HepG2 (cell line): ENCODE measurements around the gene IL1R1.
A peak's percentile ranks its signal among the peaks of the same experiment; 100 is the strongest.

Experiments used
- ATF1 ChIP-seq: IDR thresholded peaks from 2 replicates; pipeline ENCODE4 v1.6.1; 2016; ENCODE audit warnings: mild to moderate bottlenecking, control low read depth
- CHD2 ChIP-seq: IDR thresholded peaks from 2 replicates; pipeline ENCODE4 v1.6.1; 2011; ENCODE audit warnings: low read depth, low read length, improper control_type of control experiment
- HDAC2 ChIP-seq: sonication (generic); formaldehyde crosslinking; IDR thresholded peaks from 2 replicates; pipeline ENCODE4 v1.4.0; 2020; ENCODE audit warnings: missing genetic modification reagents
- HNF4G ChIP-seq, 2 experiments: sonication (generic) in 1 of 2; formaldehyde crosslinking in 1 of 2; IDR thresholded peaks; 2 replicates each; pipeline versions ENCODE4 v1.4.0 to v1.6.1; 2011 to 2020; ENCODE audit warnings: borderline replicate concordance in 2 of 2, low read depth in 2 of 2, mild to moderate bottlenecking in 2 of 2, low read length in 1 of 2, missing genetic modification reagents in 1 of 2, moderate library complexity in 1 of 2
- HNRNPL ChIP-seq: fragments of 200-400 bp; formaldehyde crosslinking; IDR thresholded peaks from 2 replicates; pipeline ENCODE4 v1.6.1; 2017; ENCODE audit warnings: mild to moderate bottlenecking, low read depth, low read length
- MAFK ChIP-seq, 2 experiments: IDR thresholded peaks in 1 of 2; conservative IDR thresholded peaks in 1 of 2; 2 replicates each; pipeline ENCODE4 v1.6.1; 2011; ENCODE audit warnings: improper control_type of control experiment in 2 of 2, low read length in 2 of 2
- POLR2A ChIP-seq, 2 experiments: IDR thresholded peaks; 2 replicates each; pipeline ENCODE4 v1.6.1; 2011; ENCODE audit warnings: low read depth in 2 of 2, low read length in 2 of 2, mild to moderate bottlenecking in 1 of 2, moderate library complexity in 1 of 2; ENCODE audit not compliant: insufficient read depth in 1 of 2
- RCOR2 ChIP-seq: IDR thresholded peaks from 2 replicates; pipeline ENCODE4 v1.6.1; 2016; ENCODE audit warnings: missing biosample characterization, missing genetic modification reagents
- RNF219 ChIP-seq: sonication (generic); formaldehyde crosslinking; IDR thresholded peaks from 2 replicates; pipeline ENCODE4 v1.5.0; 2020; ENCODE audit warnings: mild to moderate bottlenecking, missing genetic modification reagents
- ZNF253 ChIP-seq: sonication (generic); formaldehyde crosslinking; IDR thresholded peaks from 2 replicates; pipeline ENCODE4 v1.8.0; 2022; ENCODE audit warnings: mild to moderate bottlenecking, missing genetic modification reagents, borderline replicate concordance
- ZNF687 ChIP-seq: sonication (generic); formaldehyde crosslinking; IDR thresholded peaks from 2 replicates; pipeline ENCODE4 v1.5.1; 2020; ENCODE audit warnings: mild to moderate bottlenecking, missing genetic modification reagents, moderate library complexity
- TF ChIP-seq, protein P1 (sequence below), 2 experiments: sonication (generic) in 1 of 2; formaldehyde crosslinking in 1 of 2; IDR thresholded peaks; 2 replicates each; pipeline versions ENCODE4 v1.5.1 to v1.6.1; 2011 to 2020; ENCODE audit warnings: borderline replicate concordance in 1 of 2, low read depth in 1 of 2, low read length in 1 of 2, mild to moderate bottlenecking in 1 of 2, missing genetic modification reagents in 1 of 2, moderate library complexity in 1 of 2
- TF ChIP-seq, protein P2 (sequence below): sonication (generic); formaldehyde crosslinking; conservative IDR thresholded peaks from 2 replicates; pipeline ENCODE4 v1.4.0; 2020; ENCODE audit warnings: missing genetic modification reagents
- TF ChIP-seq, protein P3 (sequence below): sonication (generic); formaldehyde crosslinking; IDR thresholded peaks from 2 replicates; pipeline ENCODE4 v1.5.0; 2020; ENCODE audit warnings: mild to moderate bottlenecking, missing genetic modification reagents, moderate library complexity

GRCh38 chr2:102107741-102108070 lies 34.8 kb upstream of the IL1R1 start:
- TF ChIP-seq RNF219 (no peak), ZNF687 (CRISPR knock-in tag) (no peak), MAFK (conservative IDR thresholded peaks at IDR 0.05 in 1 of 2, IDR thresholded peaks at IDR 0.05 in 1 of 2; ENCODE audit: low read length in 2 of 2) (no peak), ZNF253 (no peak), POLR2A (IDR thresholded peaks at IDR 0.05; ENCODE audit: insufficient read depth in 1 of 2, low read depth in 2 of 2, low read length in 2 of 2) (no peak), HNF4G (IDR thresholded peaks at IDR 0.05; ENCODE audit: borderline replicate concordance, low read depth, low read length) (peak; percentile 98), HNF4G (CRISPR knock-in tag; IDR thresholded peaks at IDR 0.05; ENCODE audit: borderline replicate concordance, low read depth) (peak; percentile 79; the same call in 1 of the 2 replicates), ATF1 (CRISPR knock-in tag) (no peak), RCOR2 (CRISPR knock-in tag) (peak; percentile 77), HNRNPL (no peak), CHD2 (no peak), HDAC2 (CRISPR knock-in tag) (peak; percentile 82)
- TF ChIP-seq, protein P1, sequence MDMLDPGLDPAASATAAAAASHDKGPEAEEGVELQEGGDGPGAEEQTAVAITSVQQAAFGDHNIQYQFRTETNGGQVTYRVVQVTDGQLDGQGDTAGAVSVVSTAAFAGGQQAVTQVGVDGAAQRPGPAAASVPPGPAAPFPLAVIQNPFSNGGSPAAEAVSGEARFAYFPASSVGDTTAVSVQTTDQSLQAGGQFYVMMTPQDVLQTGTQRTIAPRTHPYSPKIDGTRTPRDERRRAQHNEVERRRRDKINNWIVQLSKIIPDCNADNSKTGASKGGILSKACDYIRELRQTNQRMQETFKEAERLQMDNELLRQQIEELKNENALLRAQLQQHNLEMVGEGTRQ (IDR thresholded peaks at IDR 0.05; ENCODE audit: low read depth, low read length), result no peak
- TF ChIP-seq, protein P1 (CRISPR knock-in tag; IDR thresholded peaks at IDR 0.05; ENCODE audit: borderline replicate concordance), result no peak
- TF ChIP-seq, protein P2, sequence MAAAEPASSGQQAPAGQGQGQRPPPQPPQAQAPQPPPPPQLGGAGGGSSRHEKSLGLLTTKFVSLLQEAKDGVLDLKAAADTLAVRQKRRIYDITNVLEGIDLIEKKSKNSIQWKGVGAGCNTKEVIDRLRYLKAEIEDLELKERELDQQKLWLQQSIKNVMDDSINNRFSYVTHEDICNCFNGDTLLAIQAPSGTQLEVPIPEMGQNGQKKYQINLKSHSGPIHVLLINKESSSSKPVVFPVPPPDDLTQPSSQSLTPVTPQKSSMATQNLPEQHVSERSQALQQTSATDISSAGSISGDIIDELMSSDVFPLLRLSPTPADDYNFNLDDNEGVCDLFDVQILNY, result no peak
- TF ChIP-seq, protein P3, sequence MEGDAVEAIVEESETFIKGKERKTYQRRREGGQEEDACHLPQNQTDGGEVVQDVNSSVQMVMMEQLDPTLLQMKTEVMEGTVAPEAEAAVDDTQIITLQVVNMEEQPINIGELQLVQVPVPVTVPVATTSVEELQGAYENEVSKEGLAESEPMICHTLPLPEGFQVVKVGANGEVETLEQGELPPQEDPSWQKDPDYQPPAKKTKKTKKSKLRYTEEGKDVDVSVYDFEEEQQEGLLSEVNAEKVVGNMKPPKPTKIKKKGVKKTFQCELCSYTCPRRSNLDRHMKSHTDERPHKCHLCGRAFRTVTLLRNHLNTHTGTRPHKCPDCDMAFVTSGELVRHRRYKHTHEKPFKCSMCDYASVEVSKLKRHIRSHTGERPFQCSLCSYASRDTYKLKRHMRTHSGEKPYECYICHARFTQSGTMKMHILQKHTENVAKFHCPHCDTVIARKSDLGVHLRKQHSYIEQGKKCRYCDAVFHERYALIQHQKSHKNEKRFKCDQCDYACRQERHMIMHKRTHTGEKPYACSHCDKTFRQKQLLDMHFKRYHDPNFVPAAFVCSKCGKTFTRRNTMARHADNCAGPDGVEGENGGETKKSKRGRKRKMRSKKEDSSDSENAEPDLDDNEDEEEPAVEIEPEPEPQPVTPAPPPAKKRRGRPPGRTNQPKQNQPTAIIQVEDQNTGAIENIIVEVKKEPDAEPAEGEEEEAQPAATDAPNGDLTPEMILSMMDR (CRISPR knock-in tag), result no peak
